ENCODE measurements around the gene GUCY2D.

GUCY2D gene

GRCh38 chr17:7956228-7956965 is 46.0 kb upstream of the GUCY2D start:
- WGBS, 2 donors (ENCODE audit: extremely low coverage in 2 of 2, insufficient read length in 2 of 2, insufficient replicate concordance in 1 of 2) = no CpG with 5 or more reads among the region's 11 CpGs
- H3K4me3 ChIP-seq (ENCODE audit: low read length in 2 of 2) = peak overlapping the region in 1 of 2 donors; percentile 36
- no peak overlapping the region for H3K14ac ChIP-seq (ENCODE audit: low read length)
- no peak for DNase-seq (ENCODE audit: low spot score)
- H4K8ac ChIP-seq (ENCODE audit: low read depth, low read length) = no peak overlapping the region
- no peak overlapping the region for H2AFZ ChIP-seq (ENCODE audit: low read length)
- no peak overlapping the region for H3K23ac ChIP-seq (ENCODE audit: low read depth, low read length, poor library complexity)
- H4K91ac ChIP-seq (ENCODE audit: low read depth, low read length, poor library complexity) = no peak overlapping the region
- no peak overlapping the region for H3K27ac ChIP-seq (replicated peaks; ENCODE audit: low read length)
- no peaks in the 10 kb centered on the region for H3K79me1 ChIP-seq (ENCODE audit: low read depth, low read length)
- H2BK120ac ChIP-seq (ENCODE audit: low read depth, low read length) = no peak overlapping the region
- H2AK5ac ChIP-seq (ENCODE audit: low read depth, low read length) = no peak overlapping the region
- H3K4me2 ChIP-seq (ENCODE audit: insufficient read depth, low read length, poor library complexity, severe bottlenecking) = no peak overlapping the region
- no peaks in the 10 kb centered on the region for H3K36me3 ChIP-seq (replicated peaks in 1 of 2; ENCODE audit: control insufficient read depth in 2 of 2, insufficient read depth in 2 of 2, low read length in 2 of 2)
- no peak overlapping the region for H3K9ac ChIP-seq (ENCODE audit: low read depth, low read length, poor library complexity)
- H2BK5ac ChIP-seq (ENCODE audit: low read length) = no peak overlapping the region
- no peak overlapping the region for H2BK15ac ChIP-seq (ENCODE audit: low read length)
- no peak overlapping the region for H3K18ac ChIP-seq (ENCODE audit: low read length)
- H3K9me3 ChIP-seq (replicated peaks in 1 of 2; ENCODE audit: control insufficient read depth in 2 of 2, insufficient read depth in 1 of 2, low read depth in 1 of 2, low read length in 2 of 2) = no peaks in the 10 kb centered on the region
- H3K27me3 ChIP-seq (ENCODE audit: control insufficient read depth in 3 of 3, insufficient read depth in 3 of 3, low read depth in 1 of 3, low read length in 3 of 3) = no peaks in the 10 kb centered on the region
- no peaks in the 10 kb centered on the region for H3K4me1 ChIP-seq (ENCODE audit: control insufficient read depth in 2 of 2, insufficient read depth in 1 of 2, low read depth in 1 of 2, low read length in 2 of 2)
- no peak overlapping the region for H3K4ac ChIP-seq (ENCODE audit: low read length)
- no peak overlapping the region for H2BK12ac ChIP-seq (ENCODE audit: low read length)

GRCh38 chr17:7959503-7960253 is 42.7 kb upstream of the GUCY2D start:
- H3K9me3 ChIP-seq (replicated peaks in 1 of 2; ENCODE audit: control insufficient read depth in 2 of 2, insufficient read depth in 1 of 2, low read depth in 1 of 2, low read length in 2 of 2) = no peaks in the 10 kb centered on the region
- H3K18ac ChIP-seq (ENCODE audit: low read length) = no peak overlapping the region
- H3K23ac ChIP-seq (ENCODE audit: low read depth, low read length, poor library complexity) = no peak overlapping the region
- no peak overlapping the region for H2AFZ ChIP-seq (ENCODE audit: low read length)
- H2BK5ac ChIP-seq (ENCODE audit: low read length) = no peak overlapping the region
- H2BK12ac ChIP-seq (ENCODE audit: low read length) = no peak overlapping the region
- no peak overlapping the region for H2BK120ac ChIP-seq (ENCODE audit: low read depth, low read length)
- H4K8ac ChIP-seq (ENCODE audit: low read depth, low read length) = no peak overlapping the region
- H2AK5ac ChIP-seq (ENCODE audit: low read depth, low read length) = no peak overlapping the region
- H3K4me3 ChIP-seq (ENCODE audit: low read length in 2 of 2) = no peak overlapping the region
- no peak overlapping the region for H3K27ac ChIP-seq (replicated peaks; ENCODE audit: low read length)
- no peak overlapping the region for H2BK15ac ChIP-seq (ENCODE audit: low read length)
- no peak overlapping the region for H3K4me2 ChIP-seq (ENCODE audit: insufficient read depth, low read length, poor library complexity, severe bottlenecking)
- H3K4ac ChIP-seq (ENCODE audit: low read length) = no peak overlapping the region
- no peaks in the 10 kb centered on the region for H3K79me1 ChIP-seq (ENCODE audit: low read depth, low read length)
- H3K14ac ChIP-seq (ENCODE audit: low read length) = no peak overlapping the region
- H3K4me1 ChIP-seq (ENCODE audit: control insufficient read depth in 2 of 2, insufficient read depth in 1 of 2, low read depth in 1 of 2, low read length in 2 of 2) = no peaks in the 10 kb centered on the region
- no peaks in the 10 kb centered on the region for H3K36me3 ChIP-seq (replicated peaks in 1 of 2; ENCODE audit: control insufficient read depth in 2 of 2, insufficient read depth in 2 of 2, low read length in 2 of 2)
- no peak overlapping the region for H3K9ac ChIP-seq (ENCODE audit: low read depth, low read length, poor library complexity)
- DNase-seq (ENCODE audit: low spot score) = no peak
- no peaks in the 10 kb centered on the region for H3K27me3 ChIP-seq (ENCODE audit: control insufficient read depth in 3 of 3, insufficient read depth in 3 of 3, low read depth in 1 of 3, low read length in 3 of 3)
- no CpG with 5 or more reads among the region's 9 CpGs for WGBS, 2 donors (ENCODE audit: extremely low coverage in 2 of 2, insufficient read length in 2 of 2, insufficient replicate concordance in 1 of 2)
- no peak overlapping the region for H4K91ac ChIP-seq (ENCODE audit: low read depth, low read length, poor library complexity)

- H2BK120ac ChIP-seq (ENCODE audit: low read depth, low read length) = no peak overlapping the region
- no peaks in the 10 kb centered on the region for H3K36me3 ChIP-seq (replicated peaks in 1 of 2; ENCODE audit: control insufficient read depth in 2 of 2, insufficient read depth in 2 of 2, low read length in 2 of 2)
- H3K9ac ChIP-seq (ENCODE audit: low read depth, low read length, poor library complexity) = no peak overlapping the region
- H2AK5ac ChIP-seq (ENCODE audit: low read depth, low read length) = no peak overlapping the region
- H4K91ac ChIP-seq (ENCODE audit: low read depth, low read length, poor library complexity) = no peak overlapping the region
- no CpG with 5 or more reads among the region's 2 CpGs for WGBS, 2 donors (ENCODE audit: extremely low coverage in 2 of 2, insufficient read length in 2 of 2, insufficient replicate concordance in 1 of 2)
- no peak overlapping the region for H3K4ac ChIP-seq (ENCODE audit: low read length)
- H2BK12ac ChIP-seq (ENCODE audit: low read length) = no peak overlapping the region
- no peak overlapping the region for H4K8ac ChIP-seq (ENCODE audit: low read depth, low read length)
- DNase-seq (ENCODE audit: low spot score) = no peak
- H3K14ac ChIP-seq (ENCODE audit: low read length) = no peak overlapping the region
- H2AFZ ChIP-seq (ENCODE audit: low read length) = no peak overlapping the region
- no peaks in the 10 kb centered on the region for H3K4me1 ChIP-seq (ENCODE audit: control insufficient read depth in 2 of 2, insufficient read depth in 1 of 2, low read depth in 1 of 2, low read length in 2 of 2)
- H3K27ac ChIP-seq (replicated peaks; ENCODE audit: low read length) = no peak overlapping the region
- no peaks in the 10 kb centered on the region for H3K9me3 ChIP-seq (replicated peaks in 1 of 2; ENCODE audit: control insufficient read depth in 2 of 2, insufficient read depth in 1 of 2, low read depth in 1 of 2, low read length in 2 of 2)
- H2BK5ac ChIP-seq (ENCODE audit: low read length) = no peak overlapping the region
- H3K23ac ChIP-seq (ENCODE audit: low read depth, low read length, poor library complexity) = no peak overlapping the region
- no peaks in the 10 kb centered on the region for H3K79me1 ChIP-seq (ENCODE audit: low read depth, low read length)
- no peak overlapping the region for H3K4me2 ChIP-seq (ENCODE audit: insufficient read depth, low read length, poor library complexity, severe bottlenecking)
- no peak overlapping the region for H2BK15ac ChIP-seq (ENCODE audit: low read length)
- no peak overlapping the region for H3K4me3 ChIP-seq (ENCODE audit: low read length in 2 of 2)
- H3K27me3 ChIP-seq (ENCODE audit: control insufficient read depth in 3 of 3, insufficient read depth in 3 of 3, low read depth in 1 of 3, low read length in 3 of 3) = no peaks in the 10 kb centered on the region
- no peak overlapping the region for H3K18ac ChIP-seq (ENCODE audit: low read length)
Observed at GRCh38 chr17:7961421-7961820, 41.0 kb upstream of the GUCY2D start.

- Histone ChIP-seq H3K27me3 (ENCODE audit: control insufficient read depth in 3 of 3, insufficient read depth in 3 of 3, low read depth in 1 of 3, low read length in 3 of 3) (peaks cover 0 to 2% (median 0%) of the 10 kb centered on the region in 3 experiments), H3K4ac (ENCODE audit: low read length) (no peak overlapping the region), H3K4me2 (ENCODE audit: insufficient read depth, low read length, poor library complexity, severe bottlenecking) (no peak overlapping the region), H3K18ac (ENCODE audit: low read length) (no peak overlapping the region), H2BK5ac (ENCODE audit: low read length) (no peak overlapping the region), H2AFZ (ENCODE audit: low read length) (no peak overlapping the region), H2BK12ac (ENCODE audit: low read length) (no peak overlapping the region), H3K14ac (ENCODE audit: low read length) (no peak overlapping the region), H2BK120ac (ENCODE audit: low read depth, low read length) (no peak overlapping the region), H3K4me3 (ENCODE audit: low read length in 2 of 2) (no peak overlapping the region), H3K27ac (replicated peaks; ENCODE audit: low read length) (no peak overlapping the region), H3K4me1 (ENCODE audit: control insufficient read depth in 2 of 2, insufficient read depth in 1 of 2, low read depth in 1 of 2, low read length in 2 of 2) (no peaks in the 10 kb centered on the region), H4K8ac (ENCODE audit: low read depth, low read length) (no peak overlapping the region), H2BK15ac (ENCODE audit: low read length) (no peak overlapping the region), H2AK5ac (ENCODE audit: low read depth, low read length) (no peak overlapping the region), H3K36me3 (replicated peaks in 1 of 2; ENCODE audit: control insufficient read depth in 2 of 2, insufficient read depth in 2 of 2, low read length in 2 of 2) (no peaks in the 10 kb centered on the region), H3K9me3 (replicated peaks in 1 of 2; ENCODE audit: control insufficient read depth in 2 of 2, insufficient read depth in 1 of 2, low read depth in 1 of 2, low read length in 2 of 2) (no peaks in the 10 kb centered on the region), H3K9ac (ENCODE audit: low read depth, low read length, poor library complexity) (no peak overlapping the region), H3K23ac (ENCODE audit: low read depth, low read length, poor library complexity) (no peak overlapping the region), H4K91ac (ENCODE audit: low read depth, low read length, poor library complexity) (no peak overlapping the region), H3K79me1 (ENCODE audit: low read depth, low read length) (no peaks in the 10 kb centered on the region)
- DNase-seq (ENCODE audit: low spot score) = no peak
- WGBS, 2 donors (ENCODE audit: extremely low coverage in 2 of 2, insufficient read length in 2 of 2, insufficient replicate concordance in 1 of 2) = no CpG with 5 or more reads among the region's 2 CpGs
Observed at GRCh38 chr17:7967751-7968150, 34.7 kb upstream of the GUCY2D start.

Measured in neuronal stem cell (in vitro differentiated cells).